Stimulated activated CD8-positive, alpha-beta memory T cell treated with anti-CD3 and anti-CD28 coated beads, Interleukin-4, amount 100 ng/mL, for 48 hours (primary cell): ENCODE measurements around the gene PDZRN3.
"Not testable (repeated sequence)": the region's sequence is repeated elsewhere in the genome, so short reads cannot be mapped to it uniquely, and the experiment has no call there.

Experiments used
- DNase-seq: peaks from one replicate; pipeline ENCODE4 v3.0.0-alpha.2; 2020

The PDZRN3 gene

GRCh38 chr3:73484656-73485248 is 140.0 kb downstream of the PDZRN3 start:
- DNase-seq, result no peak

GRCh38 chr3:73481888-73482287 is 142.9 kb downstream of the PDZRN3 start:
- DNase-seq, result no peak

GRCh38 chr3:73480187-73480672 is 144.5 kb downstream of the PDZRN3 start:
- DNase-seq, result no peak

GRCh38 chr3:73479325-73479724 is 145.4 kb downstream of the PDZRN3 start:
- DNase-seq, result no peak

GRCh38 chr3:73478858-73479257 is 145.9 kb downstream of the PDZRN3 start:
- DNase-seq, result no peak

- no peak for DNase-seq
These were observed 149.0 kb downstream of the PDZRN3 start for GRCh38 chr3:73475717-73476116.

GRCh38 chr3:73475175-73475574 is 149.6 kb downstream of the PDZRN3 start:
- DNase-seq, result no peak

GRCh38 chr3:73474619-73475018 is 150.1 kb downstream of the PDZRN3 start:
- DNase-seq, result no peak

- DNase-seq, result no peak
These were observed 150.8 kb downstream of the PDZRN3 start for GRCh38 chr3:73473898-73474416.

- no peak for DNase-seq
These were observed 151.4 kb downstream of the PDZRN3 start for GRCh38 chr3:73473181-73473897.

GRCh38 chr3:73471986-73472787 is 152.6 kb downstream of the PDZRN3 start:
- no peak for DNase-seq

GRCh38 chr3:73470860-73471259 is 153.9 kb downstream of the PDZRN3 start:
- DNase-seq, result no peak

GRCh38 chr3:73469331-73469730 is 155.4 kb downstream of the PDZRN3 start:
- no peak for DNase-seq

GRCh38 chr3:73467211-73467610 is 157.5 kb downstream of the PDZRN3 start:
- DNase-seq, result no peak

- DNase-seq, result no peak
These were observed 158.8 kb downstream of the PDZRN3 start for GRCh38 chr3:73465926-73466325.

GRCh38 chr3:73464126-73464525 is 160.6 kb downstream of the PDZRN3 start:
- DNase-seq, result not testable (repeated sequence)

- DNase-seq, result no peak
These were observed 163.2 kb downstream of the PDZRN3 start for GRCh38 chr3:73461547-73461946.

- DNase-seq, result no peak
These were observed 165.0 kb downstream of the PDZRN3 start for GRCh38 chr3:73459711-73460110.

GRCh38 chr3:73453666-73454065 is 171.1 kb downstream of the PDZRN3 start:
- no peak for DNase-seq

GRCh38 chr3:73452729-73453128 is 172.0 kb downstream of the PDZRN3 start:
- DNase-seq, result no peak

- no peak for DNase-seq
These were observed 173.3 kb downstream of the PDZRN3 start for GRCh38 chr3:73451301-73451944.

- no peak for DNase-seq
These were observed 175.0 kb downstream of the PDZRN3 start for GRCh38 chr3:73449774-73450173.

- no peak for DNase-seq
These were observed 175.9 kb downstream of the PDZRN3 start for GRCh38 chr3:73448761-73449301.
